Measurements from ENCODE around the gene COPB2. TPM values are rescaled to one million over a fixed set of nuclear protein-coding genes. Genes with fewer than 3 reads are reported as not detected.
"Not testable (repeated sequence)": the region's sequence is repeated elsewhere in the genome, so short reads cannot be mapped to it uniquely, and the experiment has no call there.

The COPB2 gene
- total RNA-seq, 4 donors from 2014 or later, result 46.1 to 63.6 (median 53.6) TPM

DNA sequence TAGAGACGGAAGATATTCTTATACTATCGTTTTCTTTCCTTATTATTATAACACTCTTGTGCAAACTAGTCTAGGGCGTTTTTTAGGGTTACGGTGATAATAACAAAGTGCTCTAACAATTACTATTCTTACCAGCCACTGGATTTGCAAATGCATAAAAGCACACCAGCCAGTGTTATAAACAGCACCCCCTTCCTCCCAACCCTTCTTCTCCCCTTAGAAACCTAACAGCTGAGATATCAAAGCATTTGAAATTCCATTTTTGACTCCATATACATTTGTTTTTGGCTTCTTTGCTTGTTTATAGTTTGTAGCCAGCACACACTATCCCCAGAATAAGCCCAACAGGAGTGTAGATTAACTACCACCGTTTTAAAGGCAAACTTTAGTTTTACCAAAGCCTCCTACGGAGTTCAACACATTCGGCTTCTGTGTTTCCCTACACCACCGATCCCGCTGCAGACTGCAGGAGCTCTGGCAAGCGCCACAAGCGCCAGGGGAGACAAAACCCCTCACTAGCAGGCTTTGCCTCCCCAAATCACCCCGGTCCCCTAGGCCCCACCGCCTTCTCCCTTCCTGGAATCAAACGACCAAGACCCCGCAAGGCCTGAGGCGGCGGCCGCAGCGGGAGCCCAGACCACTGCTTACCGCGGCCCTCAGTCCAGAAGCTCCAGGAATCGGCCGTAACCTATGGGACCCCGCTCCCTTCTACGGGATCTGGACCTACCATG lies 461 bp downstream of the COPB2 start:
- TF ChIP-seq CTCF (IDR thresholded peaks at IDR 0.05) (no peak), POLR2A (IDR thresholded peaks at IDR 0.05) (no peak)
- DNase-seq (ENCODE audit: low spot score in 2 of 2), result no peak
- intact Hi-C loops (cut with DNase I; ENCODE audit: low total_unique reads), result no loop called here
- 3% methylated on average over 24 to 25 of the region's 25 CpGs for WGBS, 2 donors
- H3K4me3 ChIP-seq (ENCODE audit: low read depth, poor library complexity, severe bottlenecking), result peak overlapping the region; percentile 89

DNA sequence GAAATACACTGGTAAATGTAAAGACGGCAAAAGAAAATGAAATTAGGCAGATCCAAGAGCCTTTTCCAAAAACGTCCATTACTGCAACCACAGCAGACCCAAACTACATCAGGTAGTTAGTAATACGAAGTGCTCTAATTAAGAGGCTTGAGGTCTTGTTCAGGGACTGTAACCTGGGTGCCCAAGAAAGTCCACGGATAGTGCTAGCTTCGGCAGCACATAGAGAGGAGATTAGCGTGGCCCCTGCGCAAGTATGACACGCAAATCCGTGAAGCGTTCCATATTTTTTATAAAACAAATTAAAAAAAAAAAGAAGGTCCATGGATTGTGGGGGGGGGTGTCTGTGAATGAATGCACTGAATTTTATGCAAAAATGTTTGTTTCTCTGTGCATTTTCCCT lies 1.4 kb downstream of the COPB2 start:
- WGBS, 2 donors, result 79 to 80% methylated on average over 10 of the region's 10 CpGs
- intact Hi-C loops (cut with DNase I; ENCODE audit: low total_unique reads), result no loop called here
- no peak overlapping the region for H3K4me3 ChIP-seq (ENCODE audit: low read depth, poor library complexity, severe bottlenecking)
- DNase-seq (ENCODE audit: low spot score in 2 of 2), result no peak
- TF ChIP-seq POLR2A (IDR thresholded peaks at IDR 0.05), result no peak
- TF ChIP-seq CTCF (IDR thresholded peaks at IDR 0.05), result no peak

GRCh38 chr3:139382291-139382690 lies 7.2 kb downstream of the COPB2 start:
- H3K4me3 ChIP-seq (ENCODE audit: low read depth, poor library complexity, severe bottlenecking); intact Hi-C loops (cut with DNase I; ENCODE audit: low total_unique reads); DNase-seq (ENCODE audit: low spot score in 2 of 2): not testable (repeated sequence)
- WGBS, 2 donors, result 66 to 83% methylated on average over 2 of the region's 2 CpGs

DNA sequence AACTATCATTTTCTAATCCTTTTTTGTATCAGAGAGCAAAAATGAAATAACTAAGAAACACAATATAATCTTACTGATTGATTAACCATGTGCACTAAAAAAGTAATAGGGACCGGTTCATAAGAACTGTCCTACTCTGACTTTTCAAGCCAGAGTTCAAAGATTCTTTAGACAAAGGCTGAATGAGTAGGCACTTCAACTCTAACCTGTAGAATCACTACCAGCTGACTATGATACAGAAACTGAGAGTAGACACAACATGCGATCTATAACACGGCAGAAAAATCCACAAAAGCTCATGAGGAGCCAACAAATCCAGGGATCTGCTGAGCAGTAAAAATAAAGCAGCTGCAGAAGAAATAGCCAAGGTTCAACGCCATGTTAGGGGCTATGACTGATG lies 8.9 kb downstream of the COPB2 start:
- no peak for TF ChIP-seq POLR2A (IDR thresholded peaks at IDR 0.05)
- no peak for TF ChIP-seq CTCF (IDR thresholded peaks at IDR 0.05)
- no peak for DNase-seq (ENCODE audit: low spot score in 2 of 2)
- intact Hi-C loops (cut with DNase I; ENCODE audit: low total_unique reads), result no loop called here
- H3K4me3 ChIP-seq (ENCODE audit: low read depth, poor library complexity, severe bottlenecking), result no peak overlapping the region
- 93 to 96% methylated on average over 4 of the region's 4 CpGs for WGBS, 2 donors

- DNase-seq (ENCODE audit: low spot score in 2 of 2), result no peak
- intact Hi-C loops (cut with DNase I; ENCODE audit: low total_unique reads), result no loop called here
- WGBS, 2 donors, result 86 to 90% methylated on average over 3 of the region's 3 CpGs
- no peak for TF ChIP-seq CTCF (IDR thresholded peaks at IDR 0.05)
- no peak for TF ChIP-seq POLR2A (IDR thresholded peaks at IDR 0.05)
- H3K4me3 ChIP-seq (ENCODE audit: low read depth, poor library complexity, severe bottlenecking), result no peak overlapping the region
Measured at GRCh38 chr3:139378587-139379241, 10.7 kb downstream of the COPB2 start.

DNA sequence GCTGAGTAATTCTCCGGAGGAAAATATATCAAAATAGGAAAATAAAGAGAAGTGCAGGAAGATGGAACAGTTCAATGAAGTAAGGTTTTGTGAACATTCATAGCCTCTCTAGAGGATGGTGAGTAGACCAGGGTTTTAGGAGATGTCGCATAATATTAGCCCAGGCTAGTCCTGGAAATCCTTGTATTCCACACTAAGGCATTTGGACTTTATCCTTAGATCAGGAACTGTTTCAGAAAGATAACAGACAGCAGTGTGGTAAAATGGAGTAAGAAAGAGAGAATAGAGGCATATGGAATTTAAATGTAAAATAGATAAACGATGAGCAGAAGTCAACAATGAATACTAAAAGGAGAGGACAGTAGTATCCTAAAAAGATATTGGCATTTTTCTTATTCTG lies 12.1 kb downstream of the COPB2 start:
- no peak overlapping the region for H3K4me3 ChIP-seq (ENCODE audit: low read depth, poor library complexity, severe bottlenecking)
- 94 to 96% methylated on average over 3 of the region's 3 CpGs for WGBS, 2 donors
- intact Hi-C loops (cut with DNase I; ENCODE audit: low total_unique reads), result no loop called here
- no peak for DNase-seq (ENCODE audit: low spot score in 2 of 2)
- no peak for TF ChIP-seq CTCF (IDR thresholded peaks at IDR 0.05)
- no peak for TF ChIP-seq POLR2A (IDR thresholded peaks at IDR 0.05)
